OCI-LY3 (cell line): Measurements from ENCODE around the gene EXOC7.

ENCODE experiments used
- CTCF ChIP-seq: fragments of 200-600, 300-600 bp; sonication (generic); IDR thresholded peaks from 2 replicates; pipeline ENCODE4 v1.5.1; 2014; ENCODE audit warnings: antibody characterized with exemption, low read length, low read depth
- EZH2phosphoT487 ChIP-seq: fragments of 200-600 bp; shearing (Covaris generic); IDR thresholded peaks from 2 replicates; pipeline ENCODE4 v1.6.1; 2018; ENCODE audit warnings: antibody characterized with exemption, mixed run types, low read depth

- TF ChIP-seq CTCF (no peak), EZH2phosphoT487 (no peak)
Measured at GRCh38 chr17:76138234-76138895, 34.8 kb upstream of the EXOC7 start.
